Immature natural killer cell (primary cell): Measurements from ENCODE around the gene KRT27. TPM values are rescaled to one million over a fixed set of nuclear protein-coding genes. Genes with fewer than 3 reads are reported as not detected.
A peak's percentile ranks its signal among the peaks of the same experiment; 100 is the strongest.

Experiments
- DNase-seq, 3 donors: peaks; one replicate each; pipeline ENCODE4 v3.0.0; 2022; ENCODE audit warnings: mixed read lengths in 1 of 3
- H3K27ac Mint-ChIP-seq, 6 donors: one replicate each; pipeline ENCODE4 v1.8.0; 2020; ENCODE audit warnings: mixed read lengths in 6 of 6, mild to moderate bottlenecking in 5 of 6, inconsistent platforms in 4 of 6, moderate library complexity in 3 of 6
- H3K27me3 Mint-ChIP-seq, 3 donors: one replicate each; pipeline ENCODE4 v1.8.0; 2020 to 2021; ENCODE audit warnings: low read depth in 3 of 3, mild to moderate bottlenecking in 3 of 3, mixed read lengths in 3 of 3, moderate library complexity in 3 of 3, inconsistent platforms in 1 of 3
- H3K36me3 Mint-ChIP-seq, 3 donors: one replicate each; pipeline ENCODE4 v1.8.0; 2020; ENCODE audit warnings: mixed read lengths in 3 of 3, inconsistent platforms in 2 of 3, mild to moderate bottlenecking in 2 of 3
- H3K4me1 Mint-ChIP-seq, 2 donors: one replicate each; pipeline ENCODE4 v1.8.0; 2020; ENCODE audit warnings: inconsistent platforms in 2 of 2, mild to moderate bottlenecking in 2 of 2, mixed read lengths in 2 of 2, moderate library complexity in 1 of 2
- H3K4me3 Mint-ChIP-seq, 5 donors: one replicate each; pipeline ENCODE4 v1.8.0; 2020; ENCODE audit warnings: mild to moderate bottlenecking in 5 of 5, mixed read lengths in 5 of 5, inconsistent platforms in 3 of 5, moderate library complexity in 3 of 5
- H3K9me3 Mint-ChIP-seq, 6 donors: one replicate each; pipeline ENCODE4 v1.8.0; 2020; ENCODE audit warnings: mild to moderate bottlenecking in 6 of 6, mixed read lengths in 6 of 6, inconsistent platforms in 4 of 6, moderate library complexity in 3 of 6
- polyA plus RNA-seq, 3 donors: library from polyadenylated mRNA; unstranded; fragments of 300-500 nt; fragmentation: Illumina TruSeq; gene quantifications; one replicate each; pipeline ENCODE4 v1.2.3, GENCODE V29; 2021

KRT27 gene
- polyA plus RNA-seq = not detected

- Mint-ChIP-seq H3K27me3 (peaks cover 0 to 31% (median 9%) of the 10 kb centered on the region in 3 donors), H3K4me1 (no peaks in the 10 kb centered on the region), H3K9me3 (no peaks in the 10 kb centered on the region), H3K36me3 (no peaks in the 10 kb centered on the region), H3K27ac (no peak within 1 kb of the TSS), H3K4me3 (no peak within 1 kb of the TSS)
- no peak for DNase-seq
Measured at GRCh38 chr17:40782450-40782849, at the start of gene KRT27. KRT27 (minus strand) TSS chr17:40782550; CDS start chr17:40782493, 57 bp downstream.

- peaks cover 10 to 35% (median 32%) of the 10 kb centered on the region in 3 donors for H3K36me3 Mint-ChIP-seq
- DNase-seq = no peak
- H3K4me1 Mint-ChIP-seq = no peaks in the 10 kb centered on the region
- H3K27ac Mint-ChIP-seq = no peak overlapping the region
- H3K9me3 Mint-ChIP-seq = peaks cover 0 to 3% (median 0%) of the 10 kb centered on the region in 6 donors
- peaks cover 1 to 14% (median 6%) of the 10 kb centered on the region in 3 donors for H3K27me3 Mint-ChIP-seq
- H3K4me3 Mint-ChIP-seq = no peak overlapping the region
Measured at GRCh38 chr17:40830085-40830776, 47.9 kb upstream of the KRT27 start.

- Mint-ChIP-seq H3K36me3 (peaks cover 8 to 28% (median 28%) of the 10 kb centered on the region in 3 donors), H3K9me3 (peaks cover 0 to 5% (median 0%) of the 10 kb centered on the region in 6 donors), H3K27ac (no peak overlapping the region), H3K27me3 (peaks cover 1 to 12% (median 6%) of the 10 kb centered on the region in 3 donors), H3K4me1 (no peaks in the 10 kb centered on the region), H3K4me3 (no peak overlapping the region)
- no peak for DNase-seq
Measured at GRCh38 chr17:40828454-40829044, 46.2 kb upstream of the KRT27 start.

- H3K36me3 Mint-ChIP-seq = peaks cover 8 to 26% (median 26%) of the 10 kb centered on the region in 3 donors
- H3K9me3 Mint-ChIP-seq = peaks cover 0 to 5% (median 0%) of the 10 kb centered on the region in 6 donors
- H3K27ac Mint-ChIP-seq = no peak overlapping the region
- H3K4me3 Mint-ChIP-seq = no peak overlapping the region
- H3K27me3 Mint-ChIP-seq = peaks cover 1 to 12% (median 6%) of the 10 kb centered on the region in 3 donors
- no peak for DNase-seq
- no peaks in the 10 kb centered on the region for H3K4me1 Mint-ChIP-seq
Measured at GRCh38 chr17:40827746-40828453, 45.5 kb upstream of the KRT27 start.

- DNase-seq = no peak
- Mint-ChIP-seq H3K9me3 (peaks cover 0 to 5% (median 0%) of the 10 kb centered on the region in 6 donors), H3K4me3 (no peak overlapping the region), H3K36me3 (peaks cover 18 to 38% (median 35%) of the 10 kb centered on the region in 3 donors), H3K27ac (no peak overlapping the region), H3K27me3 (peaks cover 1 to 13% (median 9%) of the 10 kb centered on the region in 3 donors), H3K4me1 (peaks cover 0 to under 1% of the 10 kb centered on the region in 2 donors)
Measured at GRCh38 chr17:40825599-40825998, 43.2 kb upstream of the KRT27 start.

DNA sequence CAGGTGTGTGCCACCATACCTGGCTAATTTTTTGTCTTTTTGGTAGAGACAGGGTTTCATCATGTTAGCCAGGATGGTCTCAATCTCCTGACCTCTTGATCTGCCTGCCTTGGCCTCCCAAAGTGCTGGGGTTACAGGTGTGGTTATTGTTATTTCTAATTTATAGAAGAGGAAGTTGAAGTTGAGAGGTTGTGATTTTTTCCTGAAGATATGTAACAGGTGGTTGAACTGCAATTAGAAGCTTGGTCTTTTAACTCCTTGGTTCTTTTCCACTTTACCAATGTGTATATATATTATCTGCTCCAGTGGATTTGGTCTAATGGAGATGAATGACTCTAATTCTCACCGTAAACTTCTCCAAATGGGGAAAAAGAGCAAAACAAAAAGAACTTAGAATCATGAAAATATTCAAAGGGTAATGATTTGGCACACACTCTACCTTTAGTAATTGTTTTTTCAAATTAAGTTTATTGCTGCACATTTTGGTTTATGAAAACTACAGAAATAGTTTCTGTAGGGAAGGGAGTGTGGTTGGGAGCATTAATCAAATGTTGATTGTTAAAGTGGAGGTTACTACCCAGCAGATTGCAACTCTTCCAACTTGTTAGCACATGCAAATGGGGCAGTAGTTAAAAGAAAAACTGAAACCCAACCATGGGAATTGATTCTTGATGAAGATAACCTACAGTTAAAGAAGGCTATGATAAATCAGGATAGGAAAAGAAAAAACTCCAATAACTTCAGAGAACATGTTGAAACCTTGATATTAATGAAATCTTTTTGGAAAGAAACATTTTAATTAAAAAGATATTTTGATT lies 41.9 kb upstream of the KRT27 start:
- no peak overlapping the region for H3K27ac Mint-ChIP-seq
- no peak overlapping the region for H3K4me3 Mint-ChIP-seq
- DNase-seq = no peak
- peaks cover 6 to 14% of the 10 kb centered on the region in 2 donors for H3K4me1 Mint-ChIP-seq
- H3K36me3 Mint-ChIP-seq = peaks cover 21 to 44% (median 34%) of the 10 kb centered on the region in 3 donors
- peaks cover 3 to 22% (median 9%) of the 10 kb centered on the region in 3 donors for H3K27me3 Mint-ChIP-seq
- H3K9me3 Mint-ChIP-seq = peaks cover 0 to 12% (median 0%) of the 10 kb centered on the region in 6 donors

- DNase-seq = no peak
- no peak within 1 kb of the TSS for H3K27ac Mint-ChIP-seq
- no peak within 1 kb of the TSS for H3K4me3 Mint-ChIP-seq
- peaks cover 0 to 15% (median 2%) of the 10 kb centered on the region in 6 donors for H3K9me3 Mint-ChIP-seq
- H3K4me1 Mint-ChIP-seq = peaks cover 18 to 30% of the 10 kb centered on the region in 2 donors
- H3K36me3 Mint-ChIP-seq = peaks cover 29 to 39% (median 34%) of the 10 kb centered on the region in 3 donors
- H3K27me3 Mint-ChIP-seq = peaks cover 3 to 21% (median 11%) of the 10 kb centered on the region in 3 donors
Measured at GRCh38 chr17:40822132-40822812, 39.9 kb upstream of the KRT27 start, which contains the start of gene KRT10. KRT10 (minus strand) TSS chr17:40822614; CDS start chr17:40822585, 29 bp downstream.

DNA sequence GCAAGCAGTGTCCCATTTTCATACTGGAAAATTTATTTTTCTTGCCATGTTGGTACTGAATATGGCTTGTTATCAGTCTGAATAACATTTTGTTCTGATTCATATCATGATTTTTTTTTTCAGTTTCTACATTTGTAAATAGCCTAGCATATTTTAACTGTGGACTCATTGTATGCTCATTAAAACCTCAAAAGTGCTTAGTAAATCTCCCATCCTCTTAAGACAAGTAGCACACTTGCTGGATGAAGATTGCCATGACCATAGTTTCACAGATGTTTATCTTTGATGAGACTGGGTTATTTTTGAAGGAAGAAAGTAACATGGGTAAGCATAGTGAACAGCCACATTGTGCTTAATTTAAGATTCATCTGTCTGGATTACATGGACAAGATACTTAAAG lies 39.2 kb upstream of the KRT27 start:
- peaks cover 0 to 21% (median 4%) of the 10 kb centered on the region in 6 donors for H3K9me3 Mint-ChIP-seq
- H3K4me3 Mint-ChIP-seq = no peak overlapping the region
- no peak overlapping the region for H3K27ac Mint-ChIP-seq
- H3K4me1 Mint-ChIP-seq = peaks cover 21 to 35% of the 10 kb centered on the region in 2 donors
- H3K27me3 Mint-ChIP-seq = peaks cover 2 to 18% (median 11%) of the 10 kb centered on the region in 3 donors
- no peak for DNase-seq
- H3K36me3 Mint-ChIP-seq = peaks cover 37 to 42% (median 41%) of the 10 kb centered on the region in 3 donors

DNA sequence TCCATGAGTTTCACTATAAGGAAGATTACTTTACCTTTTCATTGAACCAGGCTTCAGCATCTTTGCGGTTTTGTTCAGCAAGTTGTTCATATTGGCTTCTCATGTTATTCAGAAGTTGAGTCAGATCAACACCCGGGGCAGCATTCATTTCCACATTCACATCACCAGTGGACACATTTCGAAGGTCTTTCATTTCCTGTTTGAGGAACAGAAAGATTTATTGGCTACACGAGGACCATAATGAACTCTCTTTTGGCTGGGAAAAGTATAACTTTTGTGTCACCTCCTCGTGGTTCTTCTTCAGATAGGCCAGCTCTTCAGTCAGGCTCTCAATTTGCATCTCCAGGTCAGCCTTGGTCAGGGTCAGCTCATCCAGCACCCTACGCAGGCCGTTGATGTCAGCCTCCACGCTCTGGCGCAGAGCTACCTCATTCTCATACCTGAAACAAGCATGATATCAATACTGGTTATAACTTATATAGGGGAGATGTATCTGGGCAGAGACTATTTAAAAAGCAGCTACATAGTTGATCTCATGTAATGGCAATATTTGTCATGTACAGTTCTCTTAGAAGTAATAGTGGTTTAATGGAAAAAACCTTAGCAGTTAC lies 38.0 kb upstream of the KRT27 start:
- Mint-ChIP-seq H3K27me3 (peaks cover 2 to 20% (median 6%) of the 10 kb centered on the region in 3 donors), H3K9me3 (peaks cover 0 to 21% (median 4%) of the 10 kb centered on the region in 6 donors), H3K4me1 (peaks cover 21 to 35% of the 10 kb centered on the region in 2 donors), H3K4me3 (peak overlapping the region; percentile 8 to 86 (median 56)), H3K36me3 (peaks cover 38 to 44% (median 38%) of the 10 kb centered on the region in 3 donors), H3K27ac (peak overlapping the region in 3 of 6 donors; percentile 46 to 87 (median 64))
- DNase-seq = no peak

- Mint-ChIP-seq H3K4me3 (peak overlapping the region; percentile 80 to 90 (median 82)), H3K36me3 (peaks cover 38 to 44% (median 39%) of the 10 kb centered on the region in 3 donors), H3K4me1 (peaks cover 21 to 35% of the 10 kb centered on the region in 2 donors), H3K9me3 (peaks cover 0 to 28% (median 6%) of the 10 kb centered on the region in 6 donors), H3K27ac (peak overlapping the region; percentile 73 to 90 (median 85)), H3K27me3 (peaks cover 2 to 20% (median 6%) of the 10 kb centered on the region in 3 donors)
- no peak for DNase-seq
Measured at GRCh38 chr17:40819528-40820125, 37.3 kb upstream of the KRT27 start.

- peaks cover 2 to 22% (median 10%) of the 10 kb centered on the region in 3 donors for H3K27me3 Mint-ChIP-seq
Measured at GRCh38 chr17:40818733-40819527, 36.6 kb upstream of the KRT27 start.

More at GRCh38 chr17:40818733-40819527, 36.6 kb upstream of the KRT27 start:
- H3K36me3 Mint-ChIP-seq = peaks cover 33 to 41% (median 40%) of the 10 kb centered on the region in 3 donors
- peak overlapping the region; percentile 90 to 98 (median 91) for H3K4me3 Mint-ChIP-seq
- peaks cover 0 to 35% (median 6%) of the 10 kb centered on the region in 6 donors for H3K9me3 Mint-ChIP-seq
- peak overlapping the region; percentile 87 to 96 (median 90) for H3K27ac Mint-ChIP-seq
- peak; percentile 77 to 85 (median 81) for DNase-seq
- peaks cover 21 to 35% of the 10 kb centered on the region in 2 donors for H3K4me1 Mint-ChIP-seq
